Measurements from ENCODE around the gene MLLT3.

The MLLT3 gene

DNA sequence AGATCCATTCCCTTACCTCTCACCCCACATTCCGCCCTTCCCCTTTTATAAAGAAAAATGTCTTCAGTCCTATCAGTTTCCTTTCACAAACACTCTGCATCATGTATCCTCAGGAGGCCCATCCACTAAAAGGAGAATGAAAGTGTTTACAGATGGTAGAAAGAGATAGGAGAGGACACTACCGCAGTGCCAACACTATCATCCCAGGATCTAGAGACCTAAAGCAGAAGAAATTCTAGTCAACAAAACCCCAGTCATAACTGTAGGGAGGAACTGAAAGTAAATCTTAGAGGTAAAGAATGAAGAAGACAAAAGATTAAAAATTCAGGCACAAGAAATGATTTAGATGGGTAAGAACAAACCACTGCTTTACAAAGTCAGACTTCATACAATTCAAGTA is 114.1 kb downstream of the MLLT3 start:
- no peak for DNase-seq

DNA sequence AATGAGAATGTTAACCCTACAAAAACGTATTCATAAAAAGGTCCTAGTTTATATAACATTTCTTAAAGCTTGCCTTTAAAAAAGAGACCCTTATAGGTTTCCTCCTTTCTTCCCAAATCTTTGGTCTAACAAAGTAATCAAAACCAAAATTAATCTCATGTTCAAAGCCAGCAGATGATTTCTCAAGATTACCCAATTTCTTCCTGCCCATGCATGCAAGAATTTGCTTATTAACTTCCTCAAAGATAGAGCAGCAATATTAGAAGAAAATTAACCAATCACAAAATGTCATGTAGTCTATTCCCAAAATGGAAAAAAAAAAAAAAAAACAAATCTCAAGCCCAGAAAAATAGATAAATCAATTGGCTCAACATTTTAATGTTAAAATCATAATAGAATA is 114.9 kb downstream of the MLLT3 start:
- no peak for DNase-seq

DNA sequence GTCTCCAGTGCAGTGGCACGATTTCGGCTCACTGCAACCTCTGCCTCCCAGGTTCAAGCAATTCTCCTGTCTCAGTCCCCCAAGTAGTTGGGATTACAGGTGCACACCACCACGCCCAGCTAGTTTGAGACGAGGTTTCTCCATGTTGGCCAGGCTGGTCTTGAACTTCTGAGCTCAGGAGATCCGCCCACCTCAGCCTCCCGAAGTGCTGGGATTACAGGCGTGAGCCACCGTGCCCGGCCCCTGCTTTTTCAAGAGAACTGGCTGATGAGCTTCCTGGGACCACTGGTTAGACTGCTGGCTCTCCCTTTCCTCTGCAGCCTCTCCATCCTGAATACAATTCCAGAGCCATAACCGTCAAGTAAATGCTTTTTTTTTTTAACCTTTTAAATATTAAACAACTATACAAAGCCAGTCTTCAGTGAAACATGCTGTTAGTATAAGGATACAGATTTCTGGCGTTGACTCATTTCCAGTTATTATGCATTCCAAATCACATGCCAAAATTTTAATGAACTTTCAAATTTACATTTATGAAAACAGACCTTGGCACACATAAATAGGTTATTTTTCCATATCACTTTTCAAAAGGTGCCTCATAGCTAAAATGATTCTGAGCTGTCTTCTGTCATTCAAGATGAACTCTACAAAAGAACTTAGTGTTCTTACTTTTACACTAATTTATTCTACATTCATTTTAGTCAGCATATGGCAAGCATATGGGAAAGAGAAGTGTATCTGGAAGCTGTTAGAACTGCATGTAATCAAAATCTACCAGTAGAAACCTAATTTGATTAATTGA is 116.0 kb downstream of the MLLT3 start:
- DNase-seq = no peak

DNA sequence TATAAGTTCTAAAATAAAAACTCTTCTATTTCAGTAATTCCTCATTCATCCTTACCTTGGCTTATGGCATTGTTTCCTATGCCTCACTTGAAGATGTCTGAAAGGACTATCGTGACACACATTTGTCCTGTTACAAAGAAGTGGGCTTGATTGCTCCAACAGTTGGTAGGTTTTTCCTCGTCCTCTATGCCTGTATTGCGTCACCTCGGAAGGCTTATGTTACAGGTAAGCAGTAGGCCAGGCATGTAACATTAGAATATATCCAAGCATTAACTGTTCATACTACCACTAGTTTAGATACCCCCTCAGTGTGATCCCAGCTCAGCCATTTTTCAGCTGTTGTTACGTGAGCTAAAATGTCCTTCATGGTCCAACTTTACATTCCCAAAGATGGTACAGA is 116.7 kb downstream of the MLLT3 start:
- no peak for DNase-seq

DNA sequence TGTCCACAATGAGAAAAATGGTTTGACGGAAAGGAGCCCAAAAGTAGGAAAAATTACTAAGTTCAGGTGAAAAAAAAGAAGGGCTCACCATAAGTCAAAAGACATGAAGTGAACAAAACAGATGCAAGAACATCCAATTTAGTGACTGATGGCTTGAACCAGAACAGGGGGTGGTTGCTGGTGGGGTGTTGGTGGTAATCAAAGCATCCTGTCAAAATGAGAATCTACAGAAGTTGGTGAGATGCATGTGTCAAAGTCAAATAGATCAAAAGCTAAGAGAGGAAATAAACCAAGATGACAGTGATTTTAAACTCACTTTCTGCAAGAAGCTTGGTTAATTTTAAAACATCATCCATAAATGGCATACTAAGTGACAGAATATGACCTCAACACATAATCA is 117.4 kb downstream of the MLLT3 start:
- DNase-seq = no peak

DNA sequence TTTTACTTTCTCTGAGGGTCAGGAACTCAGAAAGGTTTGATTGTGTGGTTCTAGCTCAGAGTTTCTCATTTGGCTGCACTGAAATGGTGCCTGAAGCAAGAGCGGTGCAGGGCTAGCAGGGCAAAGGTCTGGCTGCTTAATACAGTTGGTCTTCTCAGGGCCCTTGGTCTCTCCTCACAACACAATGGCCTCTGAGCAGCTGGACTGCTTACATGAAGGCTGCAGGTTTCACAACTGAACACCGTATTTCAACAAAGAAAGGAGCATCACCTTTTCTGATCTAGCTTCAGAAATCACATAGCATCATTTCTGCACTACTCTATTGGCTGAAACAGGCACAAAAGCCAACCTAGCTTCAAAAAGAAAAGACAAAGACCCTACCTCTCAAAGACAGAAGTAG is 122.2 kb downstream of the MLLT3 start:
- DNase-seq = no peak

DNA sequence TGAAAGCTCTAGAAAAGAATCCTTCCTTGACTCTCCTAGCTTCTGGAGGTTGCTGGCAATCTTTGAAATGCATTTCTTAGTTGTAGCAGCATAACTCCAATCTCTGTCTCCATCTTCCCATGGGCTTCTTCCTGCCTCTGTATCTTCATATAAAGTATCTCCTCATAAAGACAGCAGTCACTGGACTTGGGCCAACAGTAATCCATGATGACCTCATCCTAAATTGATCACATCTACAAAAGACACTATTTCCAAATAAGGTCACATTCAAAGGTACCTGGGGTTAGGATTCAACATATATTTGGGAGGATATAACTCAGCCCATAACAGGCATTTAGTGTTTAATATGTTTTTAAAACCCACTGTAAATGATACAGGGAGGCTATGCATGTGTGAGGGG is 123.3 kb downstream of the MLLT3 start:
- DNase-seq = no peak

DNA sequence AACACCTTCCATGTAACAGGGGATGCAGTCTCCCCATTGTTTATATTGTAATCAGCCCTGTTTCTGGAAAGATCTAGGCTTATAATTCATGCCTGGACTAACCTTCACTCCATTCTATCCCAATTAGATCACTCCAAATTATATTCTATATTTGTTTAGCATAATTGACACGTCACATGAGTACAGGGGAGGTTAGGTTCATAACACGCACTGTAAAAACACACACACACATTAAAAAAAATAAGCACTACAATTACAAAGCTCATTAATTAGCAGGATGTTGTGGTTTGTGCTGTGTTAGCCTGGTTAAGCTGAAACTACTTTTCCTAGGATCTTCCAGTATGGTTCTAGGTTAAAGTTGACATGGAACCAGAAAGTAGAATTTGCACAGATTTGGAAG is 126.0 kb downstream of the MLLT3 start:
- no peak for DNase-seq

DNA sequence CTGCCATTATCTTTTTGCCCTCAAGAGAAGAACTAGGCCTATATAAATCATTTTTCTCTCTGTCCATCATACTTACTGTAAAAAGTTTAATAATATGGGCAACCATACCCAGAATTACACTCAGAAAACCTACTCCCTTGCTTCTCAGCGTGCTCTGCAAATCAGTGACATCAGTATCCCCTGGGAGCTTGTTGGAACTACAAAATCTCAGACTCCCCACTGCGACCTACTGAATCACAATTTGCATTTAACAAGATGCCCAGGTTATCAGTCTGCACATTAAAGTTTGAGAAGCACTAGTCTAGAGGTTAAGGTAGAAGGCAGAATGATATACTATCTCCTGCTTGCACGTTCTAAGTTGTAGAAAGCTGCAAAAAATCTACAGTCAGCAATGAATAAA is 127.2 kb downstream of the MLLT3 start:
- DNase-seq = no peak

DNA sequence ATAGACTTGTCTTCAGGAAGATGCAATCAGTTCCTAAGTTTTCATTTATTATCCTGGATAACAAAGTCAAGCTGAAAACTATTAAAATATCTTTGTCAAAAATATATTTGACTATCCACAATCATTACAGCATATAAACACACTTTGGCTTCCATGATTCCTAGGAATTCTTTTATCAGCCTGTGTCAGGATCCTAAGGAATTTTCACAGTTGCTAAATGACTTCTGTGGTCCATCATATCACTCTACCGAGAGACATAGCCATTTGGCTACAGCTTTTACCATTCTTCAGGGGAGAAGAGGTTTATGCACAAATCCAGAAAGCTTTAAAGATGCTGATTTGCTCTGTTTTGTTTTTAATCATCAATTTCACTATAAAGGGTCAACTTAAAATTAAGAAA is 128.3 kb downstream of the MLLT3 start:
- DNase-seq = no peak

DNA sequence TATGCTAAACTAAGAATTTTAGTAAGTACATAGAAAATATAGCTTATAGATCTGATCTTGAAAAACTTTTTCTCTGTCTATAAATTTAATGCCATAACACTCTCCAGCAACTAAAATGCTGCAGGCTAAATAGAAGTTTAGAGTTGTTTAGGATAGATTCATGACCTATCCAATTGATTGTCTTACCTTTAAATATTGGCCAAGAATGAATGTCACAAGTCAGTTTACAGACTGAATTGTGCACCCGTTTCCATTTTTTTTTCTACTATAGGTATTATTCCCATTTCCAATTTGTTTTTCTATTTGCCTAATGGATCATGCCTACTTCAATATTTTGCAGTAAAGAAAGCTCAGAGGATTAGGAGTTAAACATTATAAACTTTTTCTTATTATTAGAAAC is 129.5 kb downstream of the MLLT3 start:
- no peak for DNase-seq

DNA sequence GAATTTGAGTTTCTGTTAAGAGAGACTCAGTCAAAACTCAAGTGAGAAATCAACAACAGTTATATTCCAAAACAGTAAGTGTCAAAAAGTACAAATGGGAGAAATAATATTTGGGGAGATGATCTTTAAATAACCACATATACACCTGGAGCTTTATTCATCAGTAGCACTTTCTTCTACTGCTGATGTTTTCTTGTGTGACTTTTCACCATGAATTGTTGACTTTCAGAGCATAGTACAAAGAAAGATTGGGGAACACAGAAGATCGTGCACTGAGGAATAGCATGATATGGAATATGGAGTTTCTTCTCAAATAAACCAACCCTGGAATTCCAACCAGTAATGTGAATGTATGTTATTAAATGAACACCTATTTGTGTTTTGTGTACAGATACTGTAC is 130.7 kb downstream of the MLLT3 start:
- no peak for DNase-seq

DNA sequence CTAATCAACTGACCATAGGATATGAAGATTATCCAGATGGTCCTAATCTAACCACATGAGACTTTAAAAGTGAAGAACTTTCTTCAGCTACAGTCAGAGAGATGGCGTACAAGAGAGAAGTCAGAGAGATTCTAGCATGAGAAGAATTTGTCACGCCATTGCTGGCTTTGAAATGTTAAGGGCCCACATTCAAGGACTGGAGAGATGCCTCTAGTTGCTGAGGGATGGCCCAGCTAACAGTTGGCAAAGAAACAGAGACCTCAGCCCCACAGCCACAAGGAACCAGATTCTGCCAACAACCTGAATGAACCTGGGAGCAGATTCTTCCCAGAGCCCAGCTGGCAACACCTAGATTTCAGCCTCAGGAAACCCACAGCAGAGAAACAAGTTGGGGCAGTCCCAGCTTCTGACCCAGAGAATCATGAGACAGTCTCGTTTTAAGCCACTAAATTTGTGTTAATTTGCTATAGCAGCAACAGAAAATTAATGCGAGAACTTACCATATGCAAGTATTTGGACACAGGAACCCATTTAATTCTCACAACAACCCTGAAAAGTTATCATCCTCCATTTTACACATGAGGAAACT is 132.0 kb downstream of the MLLT3 start:
- DNase-seq = no peak

DNA sequence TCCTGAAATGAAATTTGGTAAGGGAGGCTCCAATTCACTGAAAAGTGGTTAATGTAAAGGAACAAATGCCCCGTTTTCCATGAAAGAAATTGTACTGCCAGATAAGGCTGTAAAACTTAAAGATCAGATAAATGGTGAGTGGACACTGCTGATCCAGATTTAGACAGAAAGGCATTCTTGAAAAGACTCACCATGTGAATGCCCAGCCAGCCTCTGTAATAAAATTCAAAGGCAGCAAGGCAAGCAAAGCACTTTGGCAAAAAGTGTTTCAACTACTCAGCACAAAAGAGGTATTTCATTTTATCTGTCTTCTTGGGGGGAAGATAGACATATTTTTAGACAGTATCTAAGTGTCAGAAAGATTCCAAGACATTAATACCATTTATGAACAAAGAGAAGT is 133.6 kb downstream of the MLLT3 start:
- no peak for DNase-seq

DNA sequence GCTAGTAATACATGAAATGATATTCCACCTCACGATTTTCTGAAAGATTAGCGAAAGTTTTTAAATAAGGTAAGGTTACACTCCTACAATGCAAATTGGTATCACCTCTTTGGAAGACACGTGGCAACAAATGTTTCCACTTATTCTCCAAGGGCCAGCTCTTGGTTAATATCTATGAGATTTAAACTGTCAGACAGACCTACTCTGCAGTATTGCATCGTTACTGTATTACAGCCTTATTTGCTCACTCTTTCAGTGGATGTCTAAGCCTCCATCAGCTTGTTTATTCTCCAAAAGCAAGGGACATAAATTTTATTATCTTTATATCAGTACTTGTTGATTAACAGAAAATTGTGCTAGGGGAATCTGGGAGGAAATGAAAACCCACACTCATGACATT is 135.7 kb downstream of the MLLT3 start:
- DNase-seq = no peak

DNA sequence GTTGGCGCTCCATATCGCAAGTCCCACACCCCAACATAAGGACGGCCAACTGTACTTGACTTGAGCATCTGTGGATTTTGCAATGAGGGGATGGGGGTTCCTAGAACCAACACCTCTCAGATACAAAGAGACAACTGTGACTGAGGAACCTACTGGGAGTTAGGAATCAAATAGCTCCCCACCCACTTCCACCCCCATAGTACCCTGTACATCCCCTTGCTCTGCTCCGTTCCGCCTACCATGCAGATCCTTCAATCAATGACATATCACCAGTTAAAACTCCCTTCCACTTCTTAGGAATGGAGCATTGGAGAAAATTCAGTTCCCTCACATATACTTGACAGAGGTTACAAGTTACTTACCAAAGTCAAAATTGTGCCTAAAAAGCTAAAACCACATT is 140.9 kb downstream of the MLLT3 start:
- no peak for DNase-seq

DNA sequence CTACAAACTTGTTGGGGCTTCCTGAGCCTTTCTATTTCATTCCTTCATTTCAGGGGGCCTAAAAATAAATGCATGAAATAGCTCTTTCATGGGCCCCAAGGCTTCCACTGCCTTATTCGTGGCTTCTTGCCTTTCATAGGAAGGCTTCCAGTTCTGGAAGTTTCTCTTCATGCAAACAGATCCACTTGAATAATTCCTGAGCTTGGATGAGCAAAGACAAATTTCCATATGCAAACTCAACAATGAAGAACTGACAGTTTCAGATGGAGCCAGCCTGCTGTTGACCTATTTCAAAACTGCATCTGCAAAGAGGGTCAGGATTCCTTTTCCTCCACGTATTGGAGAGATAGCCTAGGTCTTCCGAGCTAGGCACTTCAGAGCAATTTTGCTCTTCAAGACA is 142.1 kb downstream of the MLLT3 start:
- no peak for DNase-seq

DNA sequence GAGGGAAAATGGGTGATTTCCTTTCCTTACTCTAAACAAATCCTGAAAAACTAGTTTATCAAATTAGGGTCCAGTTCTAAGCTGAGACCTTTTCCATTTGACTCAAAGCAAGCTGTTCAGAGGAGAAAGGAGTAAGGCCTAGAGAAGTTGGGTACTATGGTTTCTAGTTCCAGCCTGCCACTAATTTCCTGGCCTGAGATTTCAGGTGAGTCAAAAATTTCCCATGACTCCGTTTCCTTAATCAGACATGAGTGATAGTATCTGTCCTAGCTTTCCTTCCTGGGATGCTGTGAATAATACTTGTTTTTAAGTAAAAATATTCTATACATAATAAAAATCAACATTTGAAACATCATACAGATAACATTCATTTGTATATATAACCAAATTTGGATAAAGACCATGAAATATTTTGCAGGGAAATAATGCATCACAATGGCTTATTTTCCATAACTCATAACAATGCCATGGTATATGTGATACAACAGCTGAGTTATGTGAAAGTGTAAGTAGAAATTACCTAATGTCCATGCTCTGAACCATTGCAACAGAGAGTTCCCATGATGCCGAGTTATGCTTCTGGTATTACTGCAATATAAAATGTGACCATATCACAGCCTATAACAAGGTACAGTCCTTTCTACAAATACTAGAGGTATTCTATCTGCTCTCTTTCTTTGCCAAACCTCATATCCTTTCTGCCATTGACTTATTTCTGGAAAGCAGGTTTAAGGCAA is 142.7 kb downstream of the MLLT3 start:
- no peak for DNase-seq

DNA sequence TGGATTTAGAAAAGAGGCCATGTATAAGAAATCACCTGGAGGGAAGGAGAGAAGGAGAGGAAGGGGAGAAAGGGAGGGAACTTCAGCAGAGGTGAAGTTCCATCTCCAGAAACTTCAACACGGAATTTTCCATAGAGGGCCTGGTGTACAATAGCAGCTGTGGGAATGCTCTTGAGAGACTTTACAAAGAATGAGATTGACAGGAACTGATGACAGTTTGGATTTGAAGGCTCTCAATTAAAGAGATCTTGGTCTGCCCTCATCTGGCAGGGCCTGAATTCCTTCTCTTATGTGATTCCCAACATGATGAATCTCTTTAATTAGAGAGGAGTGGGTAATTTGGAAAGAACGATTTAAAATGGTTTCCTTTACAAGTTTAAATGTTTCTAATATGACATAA is 143.5 kb downstream of the MLLT3 start:
- DNase-seq = no peak

DNA sequence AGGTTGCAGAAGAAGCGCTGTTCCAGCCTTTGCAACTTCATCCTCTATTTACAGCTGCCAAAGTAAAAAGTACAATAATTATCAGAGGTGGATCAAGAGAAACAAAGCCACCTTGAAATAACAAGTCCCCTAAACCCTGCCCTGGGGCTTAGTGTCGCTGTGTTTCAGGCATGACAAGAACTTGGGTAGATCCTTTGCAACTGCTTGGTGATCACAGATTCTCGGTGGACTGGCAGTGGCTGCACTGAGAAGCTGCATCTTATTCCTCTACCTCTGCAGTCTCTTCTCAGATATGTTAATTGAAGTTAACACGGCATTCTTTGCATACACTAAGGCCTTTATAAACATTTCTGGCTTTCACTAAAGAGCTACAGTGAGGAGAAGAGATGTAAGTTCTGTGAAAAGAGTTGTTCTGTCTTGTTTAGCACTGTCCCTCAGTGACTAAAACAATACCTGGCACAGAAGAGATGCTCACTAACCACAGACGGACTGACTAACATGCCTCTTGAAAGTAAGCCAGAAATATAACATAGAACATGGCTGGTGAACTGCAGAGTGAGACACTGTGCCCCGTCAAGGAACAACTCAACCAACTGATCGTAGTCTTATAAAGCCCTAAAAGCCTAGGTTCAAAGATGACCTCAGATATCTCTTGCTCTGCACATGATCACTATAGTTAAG is 144.2 kb downstream of the MLLT3 start:
- DNase-seq = no peak

DNA sequence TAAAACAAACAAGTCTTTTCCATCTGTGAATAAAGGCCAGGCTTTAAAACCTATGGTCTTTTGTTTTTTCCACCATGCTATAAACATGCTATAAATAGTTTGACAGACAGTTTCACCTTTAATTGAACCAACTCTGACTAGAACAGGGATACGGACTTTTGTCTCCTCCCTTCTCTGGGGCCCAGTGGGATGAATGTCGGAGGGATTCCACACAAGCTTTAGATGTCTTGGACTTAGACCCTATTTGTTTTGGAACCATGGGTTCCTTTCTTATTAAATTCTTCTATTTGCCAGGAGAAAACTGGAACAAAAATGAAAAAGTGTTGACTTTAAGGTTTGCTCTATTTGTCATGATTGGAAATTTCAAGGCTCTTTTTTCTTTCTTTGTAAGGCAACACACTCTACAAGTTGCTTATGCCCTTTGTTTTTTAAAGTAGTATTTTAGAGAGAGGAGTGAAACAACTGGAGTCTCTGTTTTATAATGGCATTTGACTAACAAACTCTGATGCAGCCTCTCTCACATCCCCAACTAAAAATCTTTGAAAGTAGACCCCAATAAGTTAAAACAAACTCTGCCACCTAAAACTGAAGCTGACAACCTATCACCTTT is 145.3 kb downstream of the MLLT3 start:
- no peak for DNase-seq

DNA sequence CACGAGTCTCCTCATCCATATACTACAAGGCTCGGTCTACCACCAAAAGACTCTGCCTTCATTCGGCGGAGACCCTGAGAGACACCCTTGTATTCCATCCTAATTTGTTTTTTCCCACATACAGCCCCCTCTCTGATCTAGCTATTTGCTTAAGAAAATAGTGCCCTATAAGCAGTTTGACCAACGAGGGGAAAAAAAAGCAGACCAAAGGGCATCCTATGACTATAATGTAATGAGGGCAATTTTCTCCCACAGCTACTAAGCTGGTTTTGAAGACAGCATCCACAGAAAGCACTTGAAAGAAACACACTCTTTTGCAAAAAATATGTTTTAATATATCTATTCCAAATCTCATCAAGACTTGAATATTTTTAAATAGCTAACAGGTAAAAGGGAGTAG is 147.8 kb downstream of the MLLT3 start:
- no peak for DNase-seq

DNA sequence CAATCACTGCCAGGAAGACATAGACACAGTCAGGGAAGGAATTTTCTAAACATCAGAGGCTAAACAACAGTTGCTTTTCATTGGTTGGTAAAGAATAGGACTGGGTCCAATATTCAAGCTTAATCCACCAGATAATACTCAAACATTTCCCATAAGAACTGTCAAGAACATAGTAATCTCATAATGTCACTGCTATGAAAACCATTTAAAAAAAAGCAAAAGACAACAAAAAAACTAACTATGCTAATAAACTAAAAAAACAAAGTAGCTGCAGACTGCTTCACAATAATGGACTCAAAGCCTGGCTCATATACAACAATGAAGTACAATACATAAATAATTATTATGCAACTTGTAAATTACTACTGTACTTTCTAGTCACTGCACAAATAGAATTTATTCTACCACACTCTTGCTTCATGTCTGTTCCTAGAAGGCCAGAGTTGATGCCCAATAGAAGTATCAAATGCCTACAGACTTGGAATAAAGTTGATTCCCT is 148.7 kb downstream of the MLLT3 start:
- no peak for DNase-seq
